GM21423 (cell line): ENCODE measurements around the gene AMFR.

Source experiments
- ATAC-seq: cut with Tn5 transposase; IDR thresholded peaks from one replicate; pipeline ENCODE4 v1.9.1; 2021; ENCODE audit warnings: mild to moderate bottlenecking, moderate library complexity; ENCODE audit not compliant: unreplicated experiment

AMFR gene

DNA sequence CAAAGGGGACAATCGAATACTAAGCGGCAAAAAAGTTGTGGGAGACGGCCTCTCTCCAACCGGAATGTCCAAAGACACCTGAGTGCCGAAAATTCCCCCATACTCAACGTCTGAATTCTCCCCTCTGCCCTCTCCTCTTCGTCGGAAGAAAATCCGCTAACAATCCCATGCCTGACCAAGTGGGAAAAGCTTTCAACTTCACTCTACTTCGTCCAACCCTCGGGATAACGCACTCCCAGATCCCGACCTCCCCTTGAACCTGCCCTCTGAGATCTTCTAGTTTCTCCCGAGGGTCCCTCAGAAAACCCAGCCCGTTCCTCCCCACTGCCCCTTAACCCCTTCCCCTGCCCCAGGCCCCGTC is 961 bp downstream of the AMFR start:
- no peak for ATAC-seq

GRCh38 chr16:56423584-56424403 is 1.6 kb downstream of the AMFR start:
- no peak for ATAC-seq

- no peak for ATAC-seq
Observed at GRCh38 chr16:56422896-56423441, 2.4 kb downstream of the AMFR start.

DNA sequence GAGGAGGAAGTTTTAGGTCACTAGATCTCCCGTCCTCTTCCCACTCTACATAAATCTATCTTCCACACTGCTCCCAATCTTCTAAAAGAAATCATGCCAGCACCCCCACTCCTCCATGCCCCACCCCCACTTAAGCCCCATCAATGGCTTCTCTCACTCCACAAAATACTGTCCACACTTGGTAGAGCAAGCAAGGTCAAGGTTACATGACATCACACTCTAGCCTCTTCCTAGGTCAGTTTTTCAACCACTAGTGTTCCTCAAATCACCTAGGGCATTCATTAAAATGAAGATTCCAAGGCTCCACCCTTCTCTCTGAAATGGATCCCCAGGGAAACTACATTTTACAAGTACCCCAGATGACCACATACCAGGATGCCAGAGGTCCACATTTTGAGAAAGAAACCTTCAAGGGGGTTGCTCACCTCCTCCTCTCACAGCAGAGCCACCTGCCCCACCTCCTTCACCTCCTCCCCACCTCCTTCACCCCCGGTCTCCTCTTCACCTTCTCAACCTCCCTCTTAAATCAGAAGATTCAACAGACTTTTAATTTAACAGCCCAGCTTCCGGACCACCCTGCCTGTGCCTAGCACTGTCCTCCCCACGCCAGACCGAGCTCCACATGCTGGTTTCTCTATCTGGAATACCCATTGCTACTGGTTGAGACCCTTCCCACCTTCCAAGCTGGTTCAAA is 3.2 kb downstream of the AMFR start:
- ATAC-seq, result no peak

DNA sequence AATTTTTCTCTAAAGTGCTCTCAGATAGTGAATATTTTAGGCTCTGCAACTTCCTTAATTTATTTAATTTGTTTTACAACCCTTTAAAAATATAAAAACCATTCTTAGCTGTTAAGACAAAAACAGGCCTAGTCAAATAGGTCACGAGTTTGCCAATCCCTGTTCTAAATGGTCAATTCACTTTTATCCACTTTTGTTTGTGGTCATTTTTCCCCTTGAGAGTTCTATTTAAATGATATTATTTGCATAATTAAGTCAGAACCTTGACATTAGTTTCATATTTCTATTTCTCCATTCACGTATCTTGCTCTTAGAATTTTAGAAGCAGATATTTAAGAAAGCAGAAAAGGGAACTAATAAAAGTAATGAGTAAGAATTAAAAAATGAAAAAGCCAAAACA is 4.0 kb downstream of the AMFR start:
- no peak for ATAC-seq

- no peak for ATAC-seq
Observed at GRCh38 chr16:56420613-56421012, 4.7 kb downstream of the AMFR start.

GRCh38 chr16:56419740-56420548 is 5.4 kb downstream of the AMFR start:
- ATAC-seq, result no peak

DNA sequence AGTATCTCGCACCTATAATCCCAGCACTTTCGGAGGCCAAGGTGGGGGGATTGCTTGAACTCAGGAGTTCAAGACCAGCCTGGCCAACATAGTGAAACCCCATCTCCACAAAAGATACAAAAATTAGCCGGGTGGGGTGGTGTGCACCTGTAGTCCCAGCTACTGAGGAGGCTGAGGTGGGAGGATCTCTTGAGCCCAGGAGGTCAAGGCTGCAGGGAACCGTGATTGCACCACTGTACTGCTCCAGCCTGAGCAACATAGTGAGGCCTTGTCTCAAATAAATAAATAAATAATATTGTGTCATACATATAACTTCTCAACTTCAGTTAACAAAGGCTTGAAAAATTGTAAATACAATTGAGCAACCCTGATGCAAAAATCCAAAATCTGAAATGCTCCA is 8.2 kb downstream of the AMFR start:
- ATAC-seq, result no peak

GRCh38 chr16:56415875-56416274 is 9.5 kb downstream of the AMFR start:
- ATAC-seq, result no peak

DNA sequence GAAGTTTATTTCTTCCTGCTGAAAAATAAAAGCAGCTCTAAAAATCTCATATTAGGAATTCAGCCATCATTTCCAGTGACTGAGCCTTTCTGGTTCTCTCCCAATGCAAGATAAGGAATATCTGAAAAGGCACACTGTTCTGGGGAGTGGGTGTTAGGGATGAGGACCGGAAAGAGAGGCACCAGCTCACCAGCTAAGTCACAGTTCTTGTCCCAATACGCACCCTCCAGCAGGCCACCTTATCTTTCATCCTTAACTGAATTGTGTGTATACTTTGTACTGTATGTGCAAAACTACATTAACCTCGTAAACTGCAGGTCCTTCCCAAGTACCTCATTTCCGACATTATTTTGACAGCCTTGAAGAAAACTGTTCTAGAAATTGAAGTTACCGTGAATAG is 11.0 kb downstream of the AMFR start:
- no peak for ATAC-seq

- no peak for ATAC-seq
Observed at GRCh38 chr16:56413381-56413780, 12.0 kb downstream of the AMFR start.

DNA sequence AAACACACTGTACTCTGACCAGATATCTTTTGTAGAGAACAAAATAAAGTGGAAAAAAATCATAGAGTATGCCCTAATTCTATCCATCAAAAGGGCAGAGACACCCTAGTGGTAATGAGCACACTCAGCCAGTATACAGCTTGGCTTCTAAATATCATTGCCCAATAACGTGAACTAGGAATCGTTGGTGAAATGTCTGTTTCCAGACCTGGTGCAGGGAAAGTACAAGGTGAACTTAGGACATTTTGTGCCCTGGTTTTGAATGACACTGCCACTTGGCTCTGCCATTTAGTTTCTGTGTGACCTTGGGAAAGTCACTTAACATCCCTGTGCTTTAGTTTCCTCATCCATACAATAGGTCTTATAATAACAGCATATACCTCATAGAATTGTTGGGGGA is 13.7 kb downstream of the AMFR start:
- ATAC-seq, result no peak

GRCh38 chr16:56411123-56411522 is 14.2 kb downstream of the AMFR start:
- no peak for ATAC-seq

DNA sequence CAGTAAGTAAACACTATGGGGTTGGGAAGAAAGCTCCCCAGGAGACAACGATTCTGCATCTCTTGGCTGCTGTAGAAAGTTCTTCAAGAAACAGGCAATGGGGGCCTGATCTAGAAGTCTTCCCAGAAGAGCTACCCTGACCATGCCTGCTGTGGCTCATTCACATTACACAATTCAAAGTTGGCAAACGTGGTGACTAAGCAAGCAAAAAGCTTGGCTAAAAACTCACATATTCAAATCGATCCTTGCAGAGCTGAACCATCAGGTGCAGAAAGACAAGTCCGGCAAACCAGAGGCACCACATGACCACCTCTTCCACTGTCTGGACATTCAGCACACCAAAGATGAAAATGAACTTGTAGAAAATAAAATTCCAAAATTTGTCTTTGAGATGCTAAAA is 16.1 kb downstream of the AMFR start:
- ATAC-seq, result no peak

GRCh38 chr16:56408379-56409098 is 16.8 kb downstream of the AMFR start:
- ATAC-seq, result no peak

- ATAC-seq, result no peak
Observed at GRCh38 chr16:56405977-56406672, 19.2 kb downstream of the AMFR start.

DNA sequence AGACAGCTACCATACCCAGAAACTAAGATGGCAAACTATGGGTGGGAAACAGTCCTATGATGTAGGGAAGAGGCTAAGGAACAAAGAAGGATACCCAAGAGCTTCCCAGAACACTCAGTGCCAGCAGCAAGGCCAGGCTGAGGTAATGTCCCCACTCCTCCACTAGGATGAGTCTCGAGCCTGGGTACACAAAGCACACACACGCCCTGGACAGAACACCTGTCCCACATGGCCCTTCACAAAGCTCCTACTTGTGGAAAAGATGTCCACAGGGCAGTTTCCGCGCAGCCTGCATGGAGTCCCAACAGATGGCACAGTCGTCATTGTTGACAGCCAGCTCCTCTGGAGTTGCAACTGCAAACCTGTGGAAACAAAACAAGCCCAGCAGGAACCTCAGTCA is 23.9 kb downstream of the AMFR start:
- ATAC-seq, result no peak

DNA sequence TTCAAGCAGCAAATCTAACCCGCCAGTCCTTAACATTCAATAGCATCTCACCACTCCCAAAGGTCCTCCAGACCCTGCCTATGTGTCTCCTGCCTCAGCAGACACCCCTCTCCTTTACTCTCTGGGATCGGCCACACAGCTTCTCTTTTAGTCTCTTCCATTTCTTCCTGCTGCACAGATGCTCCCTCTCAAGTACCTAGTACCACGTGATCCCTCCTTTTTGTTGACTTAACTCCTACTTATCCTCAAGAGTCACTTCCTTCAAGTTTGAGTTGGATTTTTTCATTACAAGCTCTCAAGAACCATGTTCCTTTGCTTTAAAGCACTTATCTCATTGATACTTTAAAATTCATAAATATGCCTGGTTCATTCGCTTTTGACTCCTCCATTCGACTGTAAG is 24.9 kb downstream of the AMFR start:
- ATAC-seq, result no peak

DNA sequence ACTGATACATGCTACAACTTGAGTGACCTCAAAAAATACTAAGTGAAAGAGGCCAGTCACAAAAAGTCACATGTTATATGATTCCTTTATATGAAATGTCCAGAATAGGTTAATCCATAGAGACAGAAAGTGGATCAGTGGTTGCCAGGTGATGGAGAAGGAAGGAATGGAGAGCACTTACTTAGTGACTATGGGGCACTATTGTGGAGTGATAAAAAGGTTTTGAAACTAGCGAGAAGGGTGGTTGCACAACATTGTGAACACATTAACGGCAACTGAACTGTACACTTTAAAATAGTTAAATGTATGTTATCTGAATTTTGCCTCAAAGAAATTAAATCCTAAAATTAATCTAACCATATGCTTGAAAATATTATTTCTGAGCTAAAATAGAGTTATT is 25.9 kb downstream of the AMFR start:
- no peak for ATAC-seq

DNA sequence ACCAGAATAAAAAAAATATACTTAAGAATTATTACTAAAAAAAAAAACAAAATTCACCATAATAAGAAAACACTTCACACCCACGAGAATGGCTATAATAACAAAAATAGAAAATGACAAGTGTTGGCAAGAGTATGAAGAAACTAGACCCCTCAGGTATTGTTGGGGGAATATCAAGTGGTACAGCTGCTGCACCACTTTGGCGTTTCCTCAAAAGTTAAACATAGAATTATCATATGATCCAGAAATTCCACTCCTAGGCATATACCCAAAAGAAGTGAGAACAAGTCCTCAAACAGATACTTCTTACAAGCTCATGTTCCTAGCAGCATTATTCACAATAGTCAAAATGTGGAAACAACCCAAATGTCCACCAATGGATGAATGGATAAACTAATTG is 26.3 kb downstream of the AMFR start:
- ATAC-seq, result no peak
